ENCODE results near the gene TEAD1. TPM values are rescaled to one million over a fixed set of nuclear protein-coding genes. Genes with fewer than 3 reads are reported as not detected.

The TEAD1 gene
- total RNA-seq, 2 donors from 2014 or later, result 47.9 to 87.0 TPM

- no peaks in the 10 kb centered on the region for H3K9me3 ChIP-seq
- no peaks in the 10 kb centered on the region for H3K36me3 ChIP-seq
- 69% methylated on average over 8 of the region's 8 CpGs for WGBS
- H3K27me3 ChIP-seq (replicated peaks; ENCODE audit: insufficient read depth), result no peaks in the 10 kb centered on the region
- H3K27ac ChIP-seq, result no peak overlapping the region
- no peak for DNase-seq (ENCODE audit: low spot score)
- H3K4me3 ChIP-seq, result no peak overlapping the region
- intact Hi-C loops (cut with DNase I), result no loop called here
- TF ChIP-seq POLR2AphosphoS5 (IDR thresholded peaks at IDR 0.05), result no peak
- no peak for TF ChIP-seq CTCF (IDR thresholded peaks at IDR 0.05)
- no peak for TF ChIP-seq POLR2A (IDR thresholded peaks at IDR 0.05)
- no peaks in the 10 kb centered on the region for H3K4me1 ChIP-seq (replicated peaks)
Observed at GRCh38 chr11:12662101-12662689, 12.0 kb upstream of the TEAD1 start.

- no peaks in the 10 kb centered on the region for H3K9me3 ChIP-seq
- H3K4me3 ChIP-seq, result no peak overlapping the region
- H3K27me3 ChIP-seq (replicated peaks; ENCODE audit: insufficient read depth), result no peaks in the 10 kb centered on the region
- intact Hi-C loops (cut with DNase I), result no loop called here
- no peaks in the 10 kb centered on the region for H3K4me1 ChIP-seq (replicated peaks)
- WGBS, result 63% methylated on average over 1 of the region's 1 CpG
- no peak overlapping the region for H3K27ac ChIP-seq
- no peaks in the 10 kb centered on the region for H3K36me3 ChIP-seq
- DNase-seq (ENCODE audit: low spot score), result no peak
- TF ChIP-seq CTCF (IDR thresholded peaks at IDR 0.05) (no peak), POLR2A (IDR thresholded peaks at IDR 0.05) (no peak), POLR2AphosphoS5 (IDR thresholded peaks at IDR 0.05) (no peak)
Observed at GRCh38 chr11:12664385-12664784, 9.8 kb upstream of the TEAD1 start.

GRCh38 chr11:12666915-12667314, 7.3 kb upstream of the TEAD1 start:
- Histone ChIP-seq H3K9me3 (no peaks in the 10 kb centered on the region), H3K4me1 (replicated peaks) (no peaks in the 10 kb centered on the region), H3K36me3 (no peaks in the 10 kb centered on the region), H3K27me3 (replicated peaks; ENCODE audit: insufficient read depth) (no peaks in the 10 kb centered on the region), H3K4me3 (no peak overlapping the region), H3K27ac (no peak overlapping the region)
- intact Hi-C loops (cut with DNase I), result no loop called here
- no peak for TF ChIP-seq CTCF (IDR thresholded peaks at IDR 0.05)
- no peak for TF ChIP-seq POLR2AphosphoS5 (IDR thresholded peaks at IDR 0.05)
- no peak for TF ChIP-seq POLR2A (IDR thresholded peaks at IDR 0.05)
- no peak for DNase-seq (ENCODE audit: low spot score)
- 82% methylated on average over 3 of the region's 3 CpGs for WGBS

- Histone ChIP-seq H3K36me3 (no peaks in the 10 kb centered on the region), H3K27me3 (replicated peaks; ENCODE audit: insufficient read depth) (no peaks in the 10 kb centered on the region), H3K4me1 (replicated peaks) (no peaks in the 10 kb centered on the region), H3K27ac (no peak overlapping the region), H3K4me3 (no peak overlapping the region), H3K9me3 (no peaks in the 10 kb centered on the region)
- 100% methylated on average over 1 of the region's 1 CpG for WGBS
- intact Hi-C loops (cut with DNase I), result no loop called here
- no peak for TF ChIP-seq POLR2A (IDR thresholded peaks at IDR 0.05)
- DNase-seq (ENCODE audit: low spot score), result no peak
Observed at GRCh38 chr11:12667646-12668045, 6.6 kb upstream of the TEAD1 start.

GRCh38 chr11:12668166-12668565, 6.1 kb upstream of the TEAD1 start:
- 77% methylated on average over 2 of the region's 2 CpGs for WGBS
- no peak for DNase-seq (ENCODE audit: low spot score)
- Histone ChIP-seq H3K36me3 (no peaks in the 10 kb centered on the region), H3K9me3 (no peaks in the 10 kb centered on the region), H3K4me3 (no peak overlapping the region), H3K4me1 (replicated peaks) (no peaks in the 10 kb centered on the region), H3K27me3 (replicated peaks; ENCODE audit: insufficient read depth) (no peaks in the 10 kb centered on the region), H3K27ac (no peak overlapping the region)
- intact Hi-C loops (cut with DNase I), result no loop called here
- no peak for TF ChIP-seq POLR2AphosphoS5 (IDR thresholded peaks at IDR 0.05)
- no peak for TF ChIP-seq CTCF (IDR thresholded peaks at IDR 0.05)
- no peak for TF ChIP-seq POLR2A (IDR thresholded peaks at IDR 0.05)
